KMS-11 (cell line): ENCODE results near the gene ZNF138.

Experiments
- H2AFZ ChIP-seq: fragments of 200-600 bp; sonication (generic); 2 replicates; pipeline ENCODE4 v1.6.1; 2016; ENCODE audit warnings: antibody characterized with exemption, mixed run types, low read depth
- H3K27ac ChIP-seq: fragments of 200-600 bp; sonication (generic); 2 replicates; pipeline ENCODE4 v1.6.1; 2016; ENCODE audit warnings: mild to moderate bottlenecking, mixed run types
- H3K27me3 ChIP-seq: fragments of 200-600 bp; sonication (generic); 2 replicates; pipeline ENCODE4 v1.6.1; 2017; ENCODE audit warnings: mild to moderate bottlenecking, low read depth, mixed run types, moderate library complexity; ENCODE audit not compliant: insufficient read depth
- H3K36me3 ChIP-seq: fragments of 200-600 bp; sonication (generic); 2 replicates; pipeline ENCODE4 v1.6.1; 2017; ENCODE audit warnings: mild to moderate bottlenecking, mixed run types; ENCODE audit not compliant: insufficient read depth
- H3K4me1 ChIP-seq: fragments of 200-600 bp; sonication (generic); 2 replicates; pipeline ENCODE4 v1.6.1; 2016; ENCODE audit warnings: mild to moderate bottlenecking, low read depth, mixed run types; ENCODE audit not compliant: poor library complexity, severe bottlenecking
- H3K4me2 ChIP-seq: fragments of 200-600 bp; sonication (generic); 2 replicates; pipeline ENCODE4 v1.7.0; 2016; ENCODE audit warnings: mild to moderate bottlenecking, mixed run types
- H3K4me3 ChIP-seq: fragments of 200-600 bp; sonication (generic); IDR thresholded peaks from 2 replicates; pipeline ENCODE4 v1.6.1; 2017; ENCODE audit warnings: low read depth, low read length, mixed read lengths; ENCODE audit not compliant: insufficient read depth
- H3K79me2 ChIP-seq: fragments of 200-600 bp; sonication (generic); 2 replicates; pipeline ENCODE4 v1.6.1; 2016; ENCODE audit warnings: low read depth, mixed run types; ENCODE audit not compliant: insufficient read depth
- H3K9ac ChIP-seq: fragments of 200-600 bp; sonication (generic); 2 replicates; pipeline ENCODE4 v1.6.1; 2016; ENCODE audit warnings: mild to moderate bottlenecking, mixed run types
- H4K20me1 ChIP-seq: fragments of 200-600 bp; sonication (generic); 2 replicates; pipeline ENCODE4 v1.6.1; 2016; ENCODE audit warnings: mild to moderate bottlenecking, mixed run types; ENCODE audit not compliant: insufficient read depth
- CTCF ChIP-seq: fragments of 200-600 bp; sonication (generic); conservative IDR thresholded peaks from 2 replicates; pipeline ENCODE4 v1.6.1; 2017; ENCODE audit warnings: low read depth, mild to moderate bottlenecking, antibody characterized with exemption, low read length, moderate library complexity, mixed read lengths

The ZNF138 gene

GRCh38 chr7:64873517-64873916 is 79.3 kb downstream of the ZNF138 start:
- Histone ChIP-seq H2AFZ (no peak overlapping the region), H3K9ac (no peak overlapping the region), H3K4me3 (no peak overlapping the region), H4K20me1 (no peaks in the 10 kb centered on the region), H3K27me3 (no peaks in the 10 kb centered on the region), H3K79me2 (no peaks in the 10 kb centered on the region), H3K4me1 (no peaks in the 10 kb centered on the region), H3K27ac (no peak overlapping the region), H3K36me3 (no peaks in the 10 kb centered on the region), H3K4me2 (no peak overlapping the region)
- TF ChIP-seq CTCF = no peak

- no peak for TF ChIP-seq CTCF
- Histone ChIP-seq H3K27ac (no peak overlapping the region), H3K4me2 (no peak overlapping the region), H3K9ac (no peak overlapping the region), H3K36me3 (no peaks in the 10 kb centered on the region), H3K4me1 (no peaks in the 10 kb centered on the region), H2AFZ (no peak overlapping the region), H3K27me3 (no peaks in the 10 kb centered on the region), H3K79me2 (no peaks in the 10 kb centered on the region), H4K20me1 (no peaks in the 10 kb centered on the region), H3K4me3 (no peak overlapping the region)
Observed at GRCh38 chr7:64874114-64874513, 79.9 kb downstream of the ZNF138 start.

GRCh38 chr7:64874562-64875250 is 80.5 kb downstream of the ZNF138 start:
- no peaks in the 10 kb centered on the region for H3K27me3 ChIP-seq
- H4K20me1 ChIP-seq = no peaks in the 10 kb centered on the region
- H3K27ac ChIP-seq = no peak overlapping the region
- TF ChIP-seq CTCF = no peak
- H2AFZ ChIP-seq = no peak overlapping the region
- H3K79me2 ChIP-seq = no peaks in the 10 kb centered on the region
- H3K4me3 ChIP-seq = no peak overlapping the region
- no peaks in the 10 kb centered on the region for H3K36me3 ChIP-seq
- no peak overlapping the region for H3K4me2 ChIP-seq
- H3K4me1 ChIP-seq = no peaks in the 10 kb centered on the region
- H3K9ac ChIP-seq = no peak overlapping the region

GRCh38 chr7:64875258-64875657 is 81.0 kb downstream of the ZNF138 start:
- no peak for TF ChIP-seq CTCF
- no peaks in the 10 kb centered on the region for H3K36me3 ChIP-seq
- H3K9ac ChIP-seq = no peak overlapping the region
- H3K27ac ChIP-seq = no peak overlapping the region
- H3K79me2 ChIP-seq = no peaks in the 10 kb centered on the region
- no peaks in the 10 kb centered on the region for H3K4me1 ChIP-seq
- H3K27me3 ChIP-seq = no peaks in the 10 kb centered on the region
- H2AFZ ChIP-seq = no peak overlapping the region
- no peak overlapping the region for H3K4me3 ChIP-seq
- H3K4me2 ChIP-seq = no peak overlapping the region
- no peaks in the 10 kb centered on the region for H4K20me1 ChIP-seq
